HS-5 (cell line): ENCODE data around the gene ZFYVE28.
"Not testable (repeated sequence)": the region's sequence is repeated elsewhere in the genome, so short reads cannot be mapped to it uniquely, and the experiment has no call there.

Source experiments
- DNase-seq: peaks from one replicate; pipeline ENCODE4 v3.0.0-alpha.2; 2012; ENCODE audit warnings: low read depth

The ZFYVE28 gene

GRCh38 chr4:2246384-2247127, 171.9 kb downstream of the ZFYVE28 start:
- no peak for DNase-seq

DNA sequence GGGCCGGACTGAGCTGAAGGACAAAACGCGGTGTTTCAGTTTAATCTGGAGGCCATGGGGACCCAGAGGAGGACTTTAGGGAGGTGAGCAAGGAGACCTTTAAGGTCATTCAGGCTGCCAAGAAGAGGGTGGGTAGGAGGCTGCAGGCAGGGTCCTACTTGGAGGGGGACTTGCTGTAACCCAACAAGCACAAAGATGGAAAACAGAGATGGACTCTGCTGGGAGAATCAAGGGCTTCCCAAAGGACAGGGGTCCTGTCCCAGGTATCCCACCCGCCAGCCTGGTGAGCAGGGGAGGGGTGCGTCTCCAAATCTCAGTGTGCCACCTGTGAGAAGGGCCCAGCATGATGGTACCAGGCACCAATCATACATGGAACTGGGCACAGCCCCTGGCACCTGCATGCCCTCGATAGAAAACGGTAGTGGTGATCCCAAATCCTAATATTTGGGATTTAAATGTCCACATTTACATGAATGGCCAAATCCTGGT, 172.6 kb downstream of the ZFYVE28 start:
- no peak for DNase-seq

DNA sequence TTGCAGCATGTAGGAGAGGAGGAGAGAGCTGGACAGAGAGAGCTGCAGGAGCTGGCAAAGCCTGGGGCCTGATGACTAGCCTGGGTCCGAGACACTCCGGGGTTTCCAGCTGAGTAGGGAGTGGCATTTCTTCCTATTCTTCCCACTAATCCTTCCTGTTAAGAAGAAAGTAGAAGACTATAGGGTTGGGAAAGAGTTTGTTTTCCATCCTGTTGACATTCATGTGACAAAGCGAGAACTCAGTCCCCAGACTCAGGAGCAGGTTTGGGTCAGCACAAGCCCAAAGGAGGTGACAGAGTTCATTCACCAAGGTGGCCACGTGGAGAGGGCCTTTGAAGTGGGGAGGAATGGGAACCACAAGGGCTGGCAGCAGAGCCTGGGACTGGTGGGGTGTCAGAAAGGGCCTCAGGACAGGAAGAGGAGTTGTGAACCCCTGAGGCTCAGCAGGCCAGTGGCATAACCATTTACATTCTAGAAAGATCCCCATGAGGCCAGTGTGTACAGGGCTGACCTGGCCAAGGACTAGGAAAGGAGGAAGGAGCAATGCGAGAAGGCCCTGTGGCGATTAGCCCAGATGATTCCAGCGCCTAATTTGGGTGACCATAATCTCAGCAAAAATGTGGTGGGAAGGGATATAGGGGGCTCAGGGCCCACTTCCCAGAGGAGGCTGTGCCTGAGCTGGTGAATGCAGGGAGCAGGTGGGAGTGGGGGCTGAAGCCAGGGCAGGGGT, 173.2 kb downstream of the ZFYVE28 start:
- DNase-seq = no peak

- DNase-seq = no peak
These were observed 174.6 kb downstream of the ZFYVE28 start for GRCh38 chr4:2243681-2244380.

DNA sequence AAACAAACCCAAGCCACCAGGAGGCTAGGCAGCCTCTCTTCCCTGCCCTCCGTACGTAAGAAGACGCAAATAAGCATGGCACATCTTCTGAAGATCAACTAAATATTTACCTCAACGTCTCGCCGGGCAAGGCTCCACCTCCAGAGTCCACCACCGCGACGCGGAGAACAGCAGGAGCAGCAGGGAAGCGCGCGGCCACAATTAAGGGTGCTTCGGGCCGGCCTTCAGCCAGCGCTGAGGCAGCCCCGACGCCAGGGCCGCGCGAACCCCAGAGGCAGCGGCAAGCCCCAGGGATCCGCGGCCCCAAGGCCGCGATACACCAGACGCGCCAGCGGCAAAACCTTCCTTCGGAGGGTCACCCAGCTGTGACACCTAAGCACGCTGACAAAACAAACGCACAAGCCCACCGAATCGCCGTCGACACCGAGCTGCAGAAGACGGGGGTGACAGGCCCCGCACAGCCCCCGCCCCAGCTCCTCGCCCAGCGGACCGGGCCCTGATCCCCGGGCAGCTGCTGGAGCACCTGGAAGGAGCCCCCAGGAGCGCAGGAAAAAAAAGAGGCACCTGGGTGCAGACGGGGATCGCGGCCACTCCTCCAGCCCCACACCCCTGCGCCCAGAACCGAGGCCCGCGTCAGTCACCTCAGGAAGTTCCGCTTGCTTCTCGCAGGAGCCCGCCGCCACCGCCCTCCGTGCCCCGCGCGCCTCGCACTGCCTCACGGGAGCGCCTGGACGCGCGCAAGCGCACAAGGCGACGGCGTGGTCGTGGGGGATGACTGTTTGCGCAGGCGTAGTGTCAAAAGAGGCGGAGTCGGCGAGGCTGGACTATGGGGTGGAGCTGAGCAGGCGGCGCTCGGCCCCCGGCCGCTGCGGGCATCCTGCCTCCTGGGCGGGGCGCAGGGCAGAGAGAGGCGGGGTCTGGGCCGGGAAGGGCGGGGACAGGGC, 176.8 kb downstream of the ZFYVE28 start, which contains the start of the genes HAUS3 and POLN:
HAUS3 (minus strand) TSS at position 712 of the 944 bp plus-strand sequence. CDS start 1,175 bp downstream, outside the sequence.
POLN (minus strand) TSS at position 712 of the 944 bp plus-strand sequence. CDS start 12,890 bp downstream, outside the sequence.
- peak; percentile 91 for DNase-seq

DNA sequence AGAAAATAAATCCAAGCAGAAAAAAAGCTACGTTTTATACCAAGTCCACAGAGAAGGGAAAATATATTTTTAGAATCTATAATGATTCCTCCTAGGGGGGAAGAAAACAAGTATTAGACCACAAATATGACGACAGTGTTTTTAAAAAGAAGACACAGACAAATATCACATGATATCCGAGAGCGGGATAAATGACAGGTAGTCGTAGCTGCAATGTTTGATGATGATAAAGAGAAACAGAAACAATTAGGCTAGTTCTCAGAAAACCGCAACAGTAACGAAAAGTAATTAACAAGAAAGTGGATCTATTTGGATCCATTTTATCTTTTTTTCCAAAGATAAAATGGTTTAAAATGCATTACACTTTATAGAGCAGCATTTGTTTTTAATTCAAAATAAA, 177.4 kb downstream of the ZFYVE28 start:
- no peak for DNase-seq

DNA sequence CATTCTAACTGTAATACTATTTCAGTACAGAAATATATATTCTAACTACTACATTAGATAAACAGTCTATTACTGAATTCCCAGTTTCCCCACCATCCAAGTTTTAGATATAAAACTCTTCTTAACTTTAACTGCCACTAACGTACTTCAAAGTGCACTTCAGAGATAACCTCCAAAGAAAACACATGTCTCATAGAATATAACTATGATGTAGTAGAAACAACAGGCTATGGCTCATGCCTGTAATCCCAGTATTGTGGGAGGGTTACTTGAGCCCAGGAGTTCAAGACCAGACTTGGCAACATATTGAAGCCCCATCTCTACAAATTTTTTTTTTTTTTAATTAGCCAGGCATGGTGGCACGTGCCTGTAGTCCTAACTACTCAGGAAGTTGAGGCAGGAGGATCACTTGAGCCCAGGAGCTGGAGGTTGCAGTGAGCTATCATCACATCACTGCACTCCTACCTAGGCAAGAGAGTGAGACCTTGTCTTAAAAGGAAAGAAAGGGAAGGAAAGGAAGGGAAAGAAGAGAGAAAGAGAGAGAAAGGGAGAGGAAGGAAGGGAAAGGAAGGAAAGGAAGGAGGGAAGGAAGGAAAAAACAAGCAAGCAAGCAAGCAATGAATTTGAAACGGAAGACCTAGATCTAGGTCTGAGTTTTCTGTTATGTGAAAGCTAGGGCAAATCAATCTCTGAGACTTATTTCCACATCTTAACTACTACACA, 181.3 kb downstream of the ZFYVE28 start:
- DNase-seq = no peak

GRCh38 chr4:2231082-2231481, 187.4 kb downstream of the ZFYVE28 start:
- no peak for DNase-seq

DNA sequence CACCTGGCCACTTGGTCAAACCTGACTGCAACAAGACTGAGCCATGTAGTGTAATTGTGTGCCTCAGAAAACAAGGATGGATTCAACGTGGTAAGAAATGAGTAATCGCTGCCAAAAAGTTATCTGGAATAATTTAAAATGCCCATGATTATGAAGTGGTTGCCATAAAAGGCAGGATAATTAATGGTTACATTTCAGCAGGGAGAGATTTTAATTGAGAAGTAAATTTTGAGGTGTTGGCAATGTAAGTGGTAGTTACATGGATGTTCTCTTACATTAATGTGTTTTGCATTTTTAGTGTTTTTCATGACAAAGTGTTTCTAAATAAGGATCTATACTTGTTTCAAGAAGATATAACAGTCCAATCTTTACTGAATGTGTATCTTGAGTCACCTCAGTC, 192.2 kb downstream of the ZFYVE28 start:
- DNase-seq = no peak

- no peak for DNase-seq
These were observed 195.6 kb downstream of the ZFYVE28 start for GRCh38 chr4:2222838-2223237.

GRCh38 chr4:2221378-2221777, 197.1 kb downstream of the ZFYVE28 start:
- not testable (repeated sequence) for DNase-seq

GRCh38 chr4:2220016-2220630, 198.3 kb downstream of the ZFYVE28 start:
- peak; percentile 32 for DNase-seq
